ENCODE measurements around the gene TTLL4. TPM values are rescaled to one million over a fixed set of nuclear protein-coding genes. Genes with fewer than 3 reads are reported as not detected.

TTLL4 gene
- total and polyA plus RNA-seq, 2 of the 8 experiments (the other 6 are each of a cell fraction or from before 2014, with no cell fraction given), result 71.1 to 105 TPM

DNA sequence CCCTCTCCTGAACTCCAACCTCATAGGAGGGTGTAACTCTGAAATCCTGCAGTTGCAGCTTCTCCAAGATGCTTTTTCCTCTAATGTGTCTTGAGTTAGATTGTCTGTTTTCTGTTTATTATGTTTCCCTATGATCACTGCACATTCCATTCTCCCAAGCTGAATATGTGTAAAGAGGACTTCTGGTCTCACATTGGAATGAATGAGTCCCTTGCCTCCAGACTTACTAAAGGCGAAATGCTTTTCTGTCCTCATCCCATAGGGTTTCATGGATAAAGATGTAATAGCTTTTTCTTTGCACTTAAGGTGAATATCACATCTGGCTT is 35.8 kb downstream of the TTLL4 start:
- H3K9me3 ChIP-seq (ENCODE audit: insufficient read depth in 2 of 2, low read depth in 1 of 2, low read length in 1 of 2), result no peaks in the 10 kb centered on the region
- FAIRE-seq (no peak), DNase-seq (ENCODE audit: low read depth in 1 of 2, low spot score in 2 of 2) (no peak)
- H3K4me2 ChIP-seq (ENCODE audit: insufficient read depth in 1 of 2, low read depth in 2 of 2, low read length in 2 of 2), result no peak overlapping the region
- no peak overlapping the region for H4K91ac ChIP-seq (replicated peaks; ENCODE audit: insufficient read length, low read length)
- peaks cover 20 to 80% (median 52%) of the 10 kb centered on the region in 4 experiments for H3K36me3 ChIP-seq (ENCODE audit: control insufficient read depth in 2 of 4, insufficient read depth in 4 of 4, low read length in 3 of 4)
- no peak overlapping the region for H3K4me3 ChIP-seq (ENCODE audit: extremely low read depth in 1 of 4, insufficient read depth in 2 of 4, low read depth in 3 of 4, low read length in 4 of 4)
- no peak overlapping the region for H4K5ac ChIP-seq (ENCODE audit: insufficient read length, low read depth, low read length)
- no peak overlapping the region for H3K14ac ChIP-seq (ENCODE audit: insufficient read length)
- H2BK20ac ChIP-seq (ENCODE audit: low read length), result no peak overlapping the region
- H3K23me2 ChIP-seq (ENCODE audit: low read depth, low read length), result no peaks in the 10 kb centered on the region
- H3K56ac ChIP-seq (replicated peaks; ENCODE audit: insufficient read length, low read depth, low read length), result no peak overlapping the region
- peaks cover 2 to 3% of the 10 kb centered on the region in 2 experiments for H4K20me1 ChIP-seq (replicated peaks in 1 of 2; ENCODE audit: control insufficient read depth in 1 of 2, insufficient read depth in 2 of 2, low read length in 2 of 2)
- no peak overlapping the region for H3K9ac ChIP-seq (replicated peaks in 1 of 4; ENCODE audit: extremely low read depth in 1 of 4, low read depth in 3 of 4, low read length in 3 of 4)
- no peaks in the 10 kb centered on the region for H3K27me3 ChIP-seq (replicated peaks in 1 of 4; ENCODE audit: control insufficient read depth in 3 of 4, extremely low read depth in 1 of 4, insufficient read depth in 3 of 4, low read length in 3 of 4)
- TF ChIP-seq ASH2L (IDR thresholded peaks at IDR 0.05; ENCODE audit: low read length), result no peak
- TF ChIP-seq CHD2 (IDR thresholded peaks at IDR 0.05; ENCODE audit: low read length), result no peak
- TF ChIP-seq, protein P1, sequence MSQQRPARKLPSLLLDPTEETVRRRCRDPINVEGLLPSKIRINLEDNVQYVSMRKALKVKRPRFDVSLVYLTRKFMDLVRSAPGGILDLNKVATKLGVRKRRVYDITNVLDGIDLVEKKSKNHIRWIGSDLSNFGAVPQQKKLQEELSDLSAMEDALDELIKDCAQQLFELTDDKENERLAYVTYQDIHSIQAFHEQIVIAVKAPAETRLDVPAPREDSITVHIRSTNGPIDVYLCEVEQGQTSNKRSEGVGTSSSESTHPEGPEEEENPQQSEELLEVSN (IDR thresholded peaks at IDR 0.05), result no peak
- no peak for TF ChIP-seq TAF1 (IDR thresholded peaks at IDR 0.05; ENCODE audit: low read depth, low read length)
- TF ChIP-seq, protein P2, sequence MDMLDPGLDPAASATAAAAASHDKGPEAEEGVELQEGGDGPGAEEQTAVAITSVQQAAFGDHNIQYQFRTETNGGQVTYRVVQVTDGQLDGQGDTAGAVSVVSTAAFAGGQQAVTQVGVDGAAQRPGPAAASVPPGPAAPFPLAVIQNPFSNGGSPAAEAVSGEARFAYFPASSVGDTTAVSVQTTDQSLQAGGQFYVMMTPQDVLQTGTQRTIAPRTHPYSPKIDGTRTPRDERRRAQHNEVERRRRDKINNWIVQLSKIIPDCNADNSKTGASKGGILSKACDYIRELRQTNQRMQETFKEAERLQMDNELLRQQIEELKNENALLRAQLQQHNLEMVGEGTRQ (IDR thresholded peaks at IDR 0.05; ENCODE audit: low read length), result no peak
- no peak for TF ChIP-seq HDAC2 (IDR thresholded peaks at IDR 0.05; ENCODE audit: borderline replicate concordance in 1 of 2, low read depth in 2 of 2, low read length in 2 of 2)
- TF ChIP-seq TCF12 (IDR thresholded peaks at IDR 0.05; ENCODE audit: low read depth, low read length), result no peak
- no peak for TF ChIP-seq RFX5 (IDR thresholded peaks at IDR 0.05; ENCODE audit: borderline replicate concordance, low read depth, low read length)
- no peak for TF ChIP-seq BACH1 (IDR thresholded peaks at IDR 0.05; ENCODE audit: low read length)
- no peak overlapping the region for H3K4ac ChIP-seq (replicated peaks; ENCODE audit: insufficient read length, low read depth, low read length)
- H2AFZ ChIP-seq (ENCODE audit: low read length), result no peak overlapping the region
- H4K8ac ChIP-seq (ENCODE audit: extremely low read depth, insufficient read depth, low read length), result no peak overlapping the region
- H2BK5ac ChIP-seq (ENCODE audit: low read depth, low read length), result no peak overlapping the region
- no peak overlapping the region for H3K18ac ChIP-seq (ENCODE audit: extremely low read depth, low read length)
- ChIA-PET POLR2A (ENCODE audit: partially characterized antibody) (interaction anchor here (1.4 kb wide), 1 partner anchor 11 kb away, joined by 6 read pairs; no protein-coding TSS in a partner anchor), CTCF (ENCODE audit: partially characterized antibody) (interaction anchor here (0.9 to 7.8 kb wide), 7 partner anchors 11 to 106 kb away, joined by 3 to 39 read pairs (median 4); no protein-coding TSS in a partner anchor)
- no peak overlapping the region for H2BK12ac ChIP-seq (ENCODE audit: low read depth, low read length)
- no peaks in the 10 kb centered on the region for H3K79me2 ChIP-seq (ENCODE audit: control insufficient read depth in 1 of 2, insufficient read depth in 2 of 2, low read length in 2 of 2)
- no peak overlapping the region for H3K27ac ChIP-seq (ENCODE audit: low read depth, low read length)
- H2BK120ac ChIP-seq (replicated peaks; ENCODE audit: low read depth, low read length), result no peak overlapping the region
- H3K79me1 ChIP-seq (ENCODE audit: low read depth, low read length), result no peaks in the 10 kb centered on the region
- WGBS, 2 experiments (ENCODE audit: extremely low coverage in 1 of 2, insufficient coverage in 1 of 2, insufficient read length in 1 of 2, insufficient replicate concordance in 2 of 2, low coverage in 1 of 2, low lambda C conversion rate in 2 of 2, missing lambda C conversion rate in 1 of 2), result 100% methylated on average over 1 of the region's 1 CpG; no CpG with 5 or more reads in 1 of the 2 experiments
- no peak overlapping the region for H2BK15ac ChIP-seq (ENCODE audit: low read length)
- no peak overlapping the region for H2AK5ac ChIP-seq (ENCODE audit: low read depth, low read length)
- H3K4me1 ChIP-seq (replicated peaks in 1 of 4; ENCODE audit: control insufficient read depth in 3 of 4, insufficient read depth in 4 of 4, low read length in 3 of 4), result no peaks in the 10 kb centered on the region
- H3K23ac ChIP-seq (ENCODE audit: insufficient read length), result no peak overlapping the region

All from H1 (cell line).